Head of caudate nucleus (tissue), 42 donors: ENCODE data around the gene EEPD1.
"Not testable (repeated sequence)": the region's sequence is repeated elsewhere in the genome, so short reads cannot be mapped to it uniquely, and the experiment has no call there.

Source experiments
- DNase-seq, 42 donors: peaks; one replicate each; pipeline versions ENCODE4 v3.0.0 to v3.0.0-alpha.2; 2020 to 2021; ENCODE audit warnings: mixed read lengths in 7 of 42
- intact Hi-C: fragments of 100-400 bp; cut with DNase I; formaldehyde crosslinking; loops from one replicate; pipeline ENCODE4 v1.15.0; 2022

The EEPD1 gene

GRCh38 chr7:36315309-36315944 lies 162.4 kb downstream of the EEPD1 start:
- peak in 3 of 42 donors; percentile 4 to 11 (median 9) for DNase-seq
- intact Hi-C loops, result loop anchor here (5.0 kb wide), 1 partner anchor 328 kb away; no protein-coding TSS in a partner anchor

GRCh38 chr7:36316319-36316718 lies 163.3 kb downstream of the EEPD1 start:
- DNase-seq, result peak in 3 of 42 donors; percentile 2 to 21 (median 19)
- intact Hi-C loops, result loop anchor here (5.0 kb wide), 1 partner anchor 329 kb away; no protein-coding TSS in a partner anchor

GRCh38 chr7:36317276-36317675 lies 164.2 kb downstream of the EEPD1 start:
- intact Hi-C loops, result loop anchor here (5.0 kb wide), 1 partner anchor 330 kb away; no protein-coding TSS in a partner anchor
- peak in 1 of 42 donors; percentile 4 for DNase-seq

- DNase-seq, result no peak
- intact Hi-C loops, result loop anchor here (5.0 kb wide), 1 partner anchor 331 kb away; no protein-coding TSS in a partner anchor
These were observed 165.1 kb downstream of the EEPD1 start for GRCh38 chr7:36318116-36318515.

GRCh38 chr7:36321284-36321683 lies 168.2 kb downstream of the EEPD1 start:
- intact Hi-C loops, result not testable (repeated sequence)
- DNase-seq, result peak in 1 of 42 donors; percentile 24

- intact Hi-C loops, result no loop called here
These were observed 183.3 kb downstream of the EEPD1 start for GRCh38 chr7:36336390-36336789.

GRCh38 chr7:36338256-36338655 lies 185.2 kb downstream of the EEPD1 start:
- intact Hi-C loops, result no loop called here
- no peak for DNase-seq

More at GRCh38 chr7:36336390-36336789, 183.3 kb downstream of the EEPD1 start:
- no peak for DNase-seq

- intact Hi-C loops, result no loop called here
These were observed 190.5 kb downstream of the EEPD1 start for GRCh38 chr7:36343548-36343947.

GRCh38 chr7:36344622-36345021 lies 191.6 kb downstream of the EEPD1 start:
- DNase-seq, result no peak
- intact Hi-C loops, result no loop called here

More at GRCh38 chr7:36343548-36343947, 190.5 kb downstream of the EEPD1 start:
- DNase-seq, result no peak

- DNase-seq, result no peak
- intact Hi-C loops, result no loop called here
These were observed 193.3 kb downstream of the EEPD1 start for GRCh38 chr7:36346260-36346831.

GRCh38 chr7:36348256-36348655 lies 195.2 kb downstream of the EEPD1 start:
- intact Hi-C loops, result no loop called here
- no peak for DNase-seq

GRCh38 chr7:36348771-36349170 lies 195.7 kb downstream of the EEPD1 start:
- intact Hi-C loops, result no loop called here
- DNase-seq, result no peak

GRCh38 chr7:36349626-36350025 lies 196.6 kb downstream of the EEPD1 start:
- DNase-seq, result no peak
- intact Hi-C loops, result no loop called here
